Cardiac muscle cell (in vitro differentiated cells and primary cell): ENCODE measurements around the gene PCP2. TPM values are rescaled to one million over a fixed set of nuclear protein-coding genes. Genes with fewer than 3 reads are reported as not detected.

ENCODE experiments used
- DNase-seq, 2 donors: peaks; one replicate each; pipeline versions ENCODE4 v3.0.0 to v3.0.0-alpha.2; 2010 to 2017; ENCODE audit warnings: low read depth in 1 of 2, low spot score in 1 of 2
- H3K27ac ChIP-seq: fragments of 200-600 bp; sonication (generic); 2 replicates; pipeline ENCODE4 v1.5.1; 2016
- H3K27me3 ChIP-seq: fragments of 200-600 bp; sonication (generic); 2 replicates; pipeline ENCODE4 v1.6.0; 2016; ENCODE audit warnings: control low read depth
- H3K36me3 ChIP-seq: fragments of 200-600 bp; sonication (generic); 2 replicates; pipeline ENCODE4 v1.5.1; 2016; ENCODE audit warnings: control low read depth
- H3K4me1 ChIP-seq: fragments of 200-600 bp; sonication (generic); 2 replicates; pipeline ENCODE4 v1.8.1; 2017; ENCODE audit warnings: low read depth, mild to moderate bottlenecking, mixed run types
- H3K4me3 ChIP-seq: fragments of 200-600 bp; sonication (generic); 2 replicates; pipeline ENCODE4 v1.5.1; 2016; ENCODE audit warnings: mild to moderate bottlenecking
- H3K9me3 ChIP-seq: fragments of 200-600 bp; sonication (generic); 2 replicates; pipeline ENCODE4 v1.5.1; 2017; ENCODE audit warnings: low read depth, mild to moderate bottlenecking, control low read depth
- CTCF ChIP-seq: IDR thresholded peaks from 2 replicates; pipeline ENCODE4 v1.5.1; 2012; ENCODE audit warnings: low read depth, mild to moderate bottlenecking, low read length
- polyA plus RNA-seq: library from polyadenylated mRNA; unstranded; fragments of >200 nt; fragmentation: Nextera tagmentation; extraction: Ambion mirVana; gene quantifications from 2 replicates; pipeline ENCODE4 v1.2.1, GENCODE V29; 2016
- total RNA-seq: library from RNA; depleted of rRNA; stranded (reverse); fragments of >200 nt; gene quantifications from 2 replicates; pipeline ENCODE4 v1.2.3, GENCODE V29; 2016

Gene PCP2
- total and polyA plus RNA-seq, 2 experiments from 2014 or later = 0.34 to 0.51 TPM

- no peaks in the 10 kb centered on the region for H3K36me3 ChIP-seq
- DNase-seq = peak in 1 of 2 donors; percentile 83
- no peak for TF ChIP-seq CTCF
- H3K27me3 ChIP-seq = peaks cover 20% of the 10 kb centered on the region
- peak within 1 kb of the TSS; percentile 72 for H3K4me3 ChIP-seq
- no peaks in the 10 kb centered on the region for H3K4me1 ChIP-seq
- no peaks in the 10 kb centered on the region for H3K9me3 ChIP-seq
- no peak within 1 kb of the TSS for H3K27ac ChIP-seq
Measured at GRCh38 chr19:7595466-7596133, 37.9 kb downstream of the PCP2 start, which contains the start of gene CAMSAP3. Gene CAMSAP3 (plus strand): TSS chr19:7595863. CDS start chr19:7596003, 140 bp downstream.

GRCh38 chr19:7590256-7590655 is 43.3 kb downstream of the PCP2 start:
- DNase-seq = no peak
- no peak overlapping the region for H3K4me3 ChIP-seq
- no peaks in the 10 kb centered on the region for H3K9me3 ChIP-seq
- no peak overlapping the region for H3K27ac ChIP-seq
- no peaks in the 10 kb centered on the region for H3K36me3 ChIP-seq
- TF ChIP-seq CTCF = no peak
- peaks cover 3% of the 10 kb centered on the region for H3K27me3 ChIP-seq
- H3K4me1 ChIP-seq = no peaks in the 10 kb centered on the region

GRCh38 chr19:7589822-7590221 is 43.7 kb downstream of the PCP2 start:
- Histone ChIP-seq H3K27me3 (peaks cover 3% of the 10 kb centered on the region), H3K4me3 (no peak overlapping the region), H3K4me1 (no peaks in the 10 kb centered on the region), H3K9me3 (no peaks in the 10 kb centered on the region), H3K36me3 (no peaks in the 10 kb centered on the region), H3K27ac (no peak overlapping the region)
- DNase-seq = no peak
- TF ChIP-seq CTCF = no peak

- Histone ChIP-seq H3K9me3 (no peaks in the 10 kb centered on the region), H3K4me1 (no peaks in the 10 kb centered on the region), H3K27me3 (peaks cover 17% of the 10 kb centered on the region), H3K4me3 (no peak overlapping the region), H3K27ac (no peak overlapping the region), H3K36me3 (no peaks in the 10 kb centered on the region)
- no peak for TF ChIP-seq CTCF
- DNase-seq = no peak
Measured at GRCh38 chr19:7582446-7582845, 51.1 kb downstream of the PCP2 start.

Other genes with a start within 250 kb of the PCP2 start
- 5.5 and 6.5 TPM in 2 replicates for gene PEX11G, start 144.7 kb downstream of the PCP2 start, total RNA-seq
- 6.1 and 11.2 TPM in 2 replicates for gene PEX11G, start 144.7 kb downstream of the PCP2 start, polyA plus RNA-seq
- gene ZNF358, start 117.6 kb downstream of the PCP2 start, total RNA-seq = 95.1 and 99.6 TPM in 2 replicates
- gene ZNF358, start 117.6 kb downstream of the PCP2 start, polyA plus RNA-seq = 35.4 and 40.7 TPM in 2 replicates
- gene MCOLN1, start 111.1 kb downstream of the PCP2 start, total RNA-seq = 5.8 and 6.9 TPM in 2 replicates
- gene MCOLN1, start 111.1 kb downstream of the PCP2 start, polyA plus RNA-seq = 13.7 and 24.7 TPM in 2 replicates
- 48.1 and 56.4 TPM in 2 replicates for gene PNPLA6, start 98.0 kb downstream of the PCP2 start, total RNA-seq
- gene PNPLA6, start 98.0 kb downstream of the PCP2 start, polyA plus RNA-seq = 21.5 and 29.3 TPM in 2 replicates
- 10.6 and 10.8 TPM in 2 replicates for gene CAMSAP3, start 37.9 kb downstream of the PCP2 start, total RNA-seq
- gene CAMSAP3, start 37.9 kb downstream of the PCP2 start, polyA plus RNA-seq = 10.4 and 13.5 TPM in 2 replicates
- gene XAB2, start 4.2 kb downstream of the PCP2 start, total RNA-seq = 62.0 and 81.5 TPM in 2 replicates
- 27.5 and 37.1 TPM in 2 replicates for gene XAB2, start 4.2 kb downstream of the PCP2 start, polyA plus RNA-seq
- gene PET100, start 3.9 kb downstream of the PCP2 start, total RNA-seq = 14.9 and 25.0 TPM in 2 replicates
- gene PET100, start 3.9 kb downstream of the PCP2 start, polyA plus RNA-seq = 369 and 404 TPM in 2 replicates
- gene STXBP2, start 3.4 kb upstream of the PCP2 start, total RNA-seq = 16.0 and 33.6 TPM in 2 replicates
- gene STXBP2, start 3.4 kb upstream of the PCP2 start, polyA plus RNA-seq = 32.7 and 51.2 TPM in 2 replicates
- gene RETN, start 35.3 kb upstream of the PCP2 start, total RNA-seq = not detected in 2 replicates
- gene RETN, start 35.3 kb upstream of the PCP2 start, polyA plus RNA-seq = not detected in 2 replicates
- not detected in 2 replicates for gene MCEMP1, start 43.4 kb upstream of the PCP2 start, total RNA-seq
- not detected in 2 replicates for gene MCEMP1, start 43.4 kb upstream of the PCP2 start, polyA plus RNA-seq
- gene TRAPPC5, start 47.1 kb upstream of the PCP2 start, total RNA-seq = 95.9 and 96.2 TPM in 2 replicates
- gene TRAPPC5, start 47.1 kb upstream of the PCP2 start, polyA plus RNA-seq = 111 and 120 TPM in 2 replicates
- not detected in 2 replicates for gene FCER2, start 68.4 kb upstream of the PCP2 start, total RNA-seq
- 0.39 TPM in 1 of 2 replicates, not detected in the other for gene FCER2, start 68.4 kb upstream of the PCP2 start, polyA plus RNA-seq
- gene CLEC4G, start 98.4 kb upstream of the PCP2 start, total RNA-seq = not detected in 2 replicates
- not detected in 2 replicates for gene CLEC4G, start 98.4 kb upstream of the PCP2 start, polyA plus RNA-seq
- gene CD209, start 113.8 kb upstream of the PCP2 start, total RNA-seq = not detected in 2 replicates
- not detected in 2 replicates for gene CD209, start 113.8 kb upstream of the PCP2 start, polyA plus RNA-seq
- 0.54 TPM in 1 of 2 replicates, not detected in the other for gene CLEC4M, start 129.5 kb upstream of the PCP2 start, total RNA-seq
- 0.48 TPM in 1 of 2 replicates, not detected in the other for gene CLEC4M, start 129.5 kb upstream of the PCP2 start, polyA plus RNA-seq
- 41.9 and 48.6 TPM in 2 replicates for gene EVI5L, start 196.5 kb upstream of the PCP2 start, total RNA-seq
- gene EVI5L, start 196.5 kb upstream of the PCP2 start, polyA plus RNA-seq = 28.7 and 29.1 TPM in 2 replicates
- 2.0 and 6.1 TPM in 2 replicates for gene PRR36, start 240.7 kb upstream of the PCP2 start, total RNA-seq
- gene PRR36, start 240.7 kb upstream of the PCP2 start, polyA plus RNA-seq = 6.2 and 10.3 TPM in 2 replicates